ENCODE data around the gene WBP2NL. TPM values are rescaled to one million over a fixed set of nuclear protein-coding genes. Genes with fewer than 3 reads are reported as not detected.
"Not testable (repeated sequence)": the region's sequence is repeated elsewhere in the genome, so short reads cannot be mapped to it uniquely, and the experiment has no call there.

Gene WBP2NL
- polyA plus RNA-seq, 3 donors, result 2.8 to 7.7 (median 7.7) TPM

DNA sequence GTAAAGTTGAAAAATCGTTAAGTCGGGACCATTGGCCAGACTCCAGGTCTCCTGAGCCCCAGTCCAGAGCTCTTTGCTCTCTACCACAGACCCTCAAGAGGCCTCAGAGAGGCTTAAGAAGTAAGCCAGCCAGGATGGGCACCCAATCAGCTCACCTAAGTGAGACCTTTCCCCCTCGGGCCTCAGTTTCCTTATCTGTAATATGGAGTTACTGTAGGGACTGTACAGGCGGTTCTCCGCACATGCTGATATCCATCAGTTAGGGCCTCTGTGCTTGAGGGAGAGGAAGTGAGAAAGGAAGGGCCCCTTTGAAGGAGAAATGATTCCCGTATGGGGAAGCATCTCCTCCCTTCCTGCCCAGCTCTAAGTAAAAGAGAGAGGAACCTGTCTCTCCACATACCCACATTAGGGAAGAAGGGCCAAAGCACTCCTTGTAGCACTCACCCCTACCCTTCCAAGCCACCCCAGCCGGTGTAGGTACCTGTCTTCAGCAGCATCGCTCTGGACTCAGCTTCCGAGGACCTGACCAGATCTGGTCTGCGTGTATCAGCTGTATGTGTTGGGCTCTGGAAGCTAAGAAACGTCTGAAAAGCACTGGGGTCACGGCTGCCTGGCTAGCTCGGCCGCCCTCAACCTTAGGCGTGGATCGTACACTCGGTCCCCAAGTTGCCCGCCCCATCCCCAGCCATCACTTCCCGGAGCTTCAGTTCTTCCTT lies 71.4 kb downstream of the WBP2NL start:
- DNase-seq, result no peak

DNA sequence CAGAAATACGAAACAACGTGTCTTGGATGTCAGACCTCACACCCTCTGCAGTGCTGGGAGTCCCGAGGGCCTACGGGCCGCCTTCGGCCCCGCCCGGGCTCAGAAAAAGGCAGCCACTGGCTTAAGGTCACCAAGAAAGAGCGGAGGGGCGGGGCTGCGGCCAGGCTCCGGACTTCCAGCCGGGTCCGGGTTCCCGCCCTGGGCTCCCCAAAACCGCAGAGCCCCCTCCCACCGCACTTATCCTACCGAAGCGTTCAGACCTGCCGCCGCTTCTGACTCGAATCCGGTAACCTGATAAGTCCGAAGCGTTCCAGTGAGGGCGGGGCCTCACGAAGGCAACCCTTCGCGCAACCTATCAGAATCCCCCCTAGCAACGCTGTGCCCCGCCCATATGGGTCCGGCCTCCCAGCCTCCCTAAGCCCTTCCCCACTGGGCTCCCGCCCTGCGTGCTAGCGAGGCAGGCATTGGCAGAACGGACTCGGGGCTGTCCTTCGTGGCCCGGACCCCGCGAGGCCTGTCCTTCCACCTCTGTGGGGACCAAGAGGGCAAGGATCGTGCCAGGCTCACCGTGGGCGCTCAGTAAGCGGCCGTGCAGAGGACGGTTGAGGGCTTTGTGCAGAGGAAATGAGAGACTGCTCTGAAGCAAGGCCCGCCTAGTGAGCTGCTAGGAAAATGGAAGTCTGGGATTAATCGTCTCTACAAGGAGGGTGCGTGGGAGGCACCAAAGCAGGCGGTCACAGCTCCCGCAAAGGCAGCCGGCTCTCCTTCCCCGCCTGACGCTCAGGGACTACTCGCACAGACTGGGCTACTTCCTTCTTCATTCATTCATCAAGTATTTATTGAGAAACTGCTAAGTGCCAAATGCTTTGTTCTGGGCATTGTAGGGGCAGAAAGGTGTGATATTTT lies 72.2 kb downstream of the WBP2NL start, which contains the start of gene NAGA:
NAGA (minus strand) TSS at position 296 of the 906 bp plus-strand sequence. CDS start 515 bp downstream, outside the sequence.
- peak; percentile 95 for DNase-seq

DNA sequence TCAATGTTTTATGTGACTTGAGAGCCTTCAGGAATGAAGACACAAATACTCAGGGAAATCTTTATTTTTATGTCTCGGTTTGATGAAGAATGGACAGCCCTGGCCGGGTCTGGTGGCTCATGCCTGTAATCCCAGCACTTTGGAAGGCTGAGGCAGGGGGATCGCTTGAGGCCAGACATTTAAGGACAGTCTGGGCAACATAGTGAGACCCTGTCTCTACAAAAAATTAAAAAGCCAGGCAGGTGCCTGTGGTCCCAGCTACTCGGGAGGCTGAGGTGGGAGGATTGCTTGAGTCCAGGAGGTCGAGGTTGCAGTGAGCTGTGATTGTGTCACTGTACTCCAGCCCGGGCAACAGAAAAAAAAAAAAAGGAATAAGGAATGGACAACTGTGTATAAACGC lies 72.9 kb downstream of the WBP2NL start:
- not testable (repeated sequence) for DNase-seq

DNA sequence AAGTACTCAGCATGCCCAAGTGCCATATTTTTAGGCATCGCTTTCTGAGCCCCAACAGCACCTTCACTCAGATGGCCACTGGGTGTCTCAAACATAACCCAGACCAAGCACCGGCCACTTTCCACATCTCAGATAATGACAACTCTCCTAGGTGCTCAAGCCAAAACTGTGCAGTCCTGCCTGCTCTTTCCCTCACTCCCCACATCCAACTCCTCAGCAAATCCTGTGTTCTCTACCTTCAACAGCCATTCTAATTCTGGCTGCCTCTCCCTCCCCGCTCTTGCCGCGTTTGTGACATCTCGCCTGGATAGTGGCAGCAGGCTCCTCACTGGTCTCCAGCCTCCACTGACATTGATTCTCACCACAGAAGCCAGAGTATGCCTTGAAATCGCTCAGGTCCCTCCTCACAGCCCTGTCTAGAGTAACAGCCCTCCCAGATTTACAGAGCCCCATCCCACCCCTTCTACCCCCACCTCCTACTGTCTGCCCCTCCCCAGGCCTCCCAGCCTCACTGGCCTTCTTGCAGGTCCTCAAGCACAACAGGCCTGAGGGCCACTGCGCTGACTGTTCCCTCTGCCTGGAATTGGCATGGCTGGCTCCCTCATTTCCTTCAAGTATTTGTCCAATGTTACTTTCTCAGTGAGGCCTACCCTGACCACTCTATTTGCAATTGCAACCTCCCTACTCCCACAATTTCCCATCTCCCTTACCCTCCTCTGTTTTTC lies 74.2 kb downstream of the WBP2NL start:
- DNase-seq, result no peak

DNA sequence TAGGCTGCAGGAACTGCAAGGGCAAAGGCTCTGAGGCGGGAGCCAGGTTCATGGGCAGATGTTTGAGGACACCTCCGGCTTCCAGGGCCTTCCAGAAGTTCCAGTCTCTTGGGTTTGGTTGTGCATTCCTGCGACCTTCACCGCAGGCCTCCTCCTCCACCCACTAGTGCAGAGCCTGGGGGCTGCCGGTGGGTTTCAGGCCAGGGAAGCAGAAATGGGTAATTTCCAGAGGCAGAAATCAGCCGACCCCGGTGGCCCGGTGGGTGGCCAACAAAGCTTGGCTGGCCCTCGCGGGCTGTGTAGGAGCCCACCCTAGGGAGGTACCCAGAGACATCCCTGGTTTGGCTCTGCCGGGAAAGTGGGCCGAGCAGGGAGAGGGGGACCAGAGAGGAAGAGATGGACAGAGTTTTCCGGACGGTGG lies 75.0 kb downstream of the WBP2NL start:
- DNase-seq, result no peak

DNA sequence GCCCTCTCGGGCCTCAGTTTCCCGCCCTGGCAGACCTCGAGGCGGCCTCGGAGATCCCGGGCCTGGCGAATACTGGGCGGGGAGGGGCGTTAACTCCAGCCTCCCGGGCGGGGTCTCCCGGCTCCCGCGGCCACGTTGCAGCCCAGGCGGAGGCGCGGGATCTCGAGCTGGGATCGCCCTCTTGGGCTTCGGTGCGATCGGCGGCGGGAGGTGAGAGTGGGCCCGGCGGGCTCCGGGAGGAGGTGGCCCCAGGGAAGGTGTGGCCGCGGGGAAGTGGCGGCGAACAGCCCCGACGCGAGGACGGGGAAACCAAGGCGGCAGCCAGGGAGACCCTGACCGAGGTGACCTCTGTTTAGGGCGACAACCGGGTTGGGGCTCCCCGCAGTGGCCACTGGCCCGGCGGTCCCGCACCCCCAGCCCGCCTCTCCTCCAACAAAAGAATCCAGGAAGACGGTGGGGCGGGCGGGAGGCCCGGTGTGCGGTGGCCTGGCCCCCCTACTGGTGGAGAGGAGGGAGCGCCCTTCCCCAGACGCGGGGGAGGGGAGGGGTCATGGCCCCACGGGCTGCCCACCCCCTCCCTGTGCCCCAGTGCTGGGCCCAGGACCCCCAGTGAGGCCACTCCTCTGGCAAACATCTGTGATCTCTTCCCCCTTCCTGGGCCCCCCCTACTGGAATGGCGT lies 75.7 kb downstream of the WBP2NL start, which contains the start of gene PHETA2:
PHETA2 (plus strand) TSS at position 117 of the 680 bp plus-strand sequence. CDS start 3,046 bp downstream, outside the sequence.
- peak; percentile 40 for DNase-seq

DNA sequence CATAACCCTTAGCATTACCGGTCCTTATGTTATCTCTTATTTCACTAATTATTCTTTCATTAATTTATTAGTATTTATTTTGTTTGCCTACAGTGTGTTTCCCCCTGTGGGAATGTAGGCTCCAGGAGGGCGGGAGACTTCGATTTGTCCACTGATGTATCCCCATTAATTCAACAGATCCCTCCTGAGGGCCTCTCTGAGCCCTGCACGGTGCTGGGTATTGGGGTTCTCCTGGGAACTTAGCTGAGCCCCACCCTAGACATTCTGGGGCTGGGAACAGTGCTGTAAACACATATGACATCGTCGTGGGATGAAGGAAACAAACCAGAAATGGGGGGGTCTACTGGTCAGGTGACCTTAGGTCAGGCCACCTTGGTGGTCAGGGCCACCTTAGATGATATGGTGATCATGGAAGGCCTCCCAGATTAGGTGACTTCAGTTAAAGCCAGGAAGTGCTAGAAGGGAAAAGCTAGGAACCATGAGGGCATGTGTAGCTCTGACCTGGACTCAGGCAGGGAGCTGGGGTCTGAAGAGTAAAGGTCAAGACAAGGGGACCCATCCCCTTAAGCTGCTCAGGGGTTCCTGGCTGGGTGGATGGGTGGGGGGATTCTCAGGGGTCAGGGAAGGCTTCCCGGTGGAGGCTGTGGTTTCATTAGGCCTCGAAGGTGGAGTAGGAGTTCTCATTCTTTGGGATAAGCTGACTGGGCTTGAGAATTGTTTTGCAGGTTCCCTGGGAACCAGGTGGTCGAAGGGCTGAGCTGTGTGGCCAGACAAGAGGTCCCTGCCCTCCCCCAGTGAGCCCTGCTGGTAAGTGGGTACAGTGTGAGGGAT lies 76.5 kb downstream of the WBP2NL start:
- no peak for DNase-seq

DNA sequence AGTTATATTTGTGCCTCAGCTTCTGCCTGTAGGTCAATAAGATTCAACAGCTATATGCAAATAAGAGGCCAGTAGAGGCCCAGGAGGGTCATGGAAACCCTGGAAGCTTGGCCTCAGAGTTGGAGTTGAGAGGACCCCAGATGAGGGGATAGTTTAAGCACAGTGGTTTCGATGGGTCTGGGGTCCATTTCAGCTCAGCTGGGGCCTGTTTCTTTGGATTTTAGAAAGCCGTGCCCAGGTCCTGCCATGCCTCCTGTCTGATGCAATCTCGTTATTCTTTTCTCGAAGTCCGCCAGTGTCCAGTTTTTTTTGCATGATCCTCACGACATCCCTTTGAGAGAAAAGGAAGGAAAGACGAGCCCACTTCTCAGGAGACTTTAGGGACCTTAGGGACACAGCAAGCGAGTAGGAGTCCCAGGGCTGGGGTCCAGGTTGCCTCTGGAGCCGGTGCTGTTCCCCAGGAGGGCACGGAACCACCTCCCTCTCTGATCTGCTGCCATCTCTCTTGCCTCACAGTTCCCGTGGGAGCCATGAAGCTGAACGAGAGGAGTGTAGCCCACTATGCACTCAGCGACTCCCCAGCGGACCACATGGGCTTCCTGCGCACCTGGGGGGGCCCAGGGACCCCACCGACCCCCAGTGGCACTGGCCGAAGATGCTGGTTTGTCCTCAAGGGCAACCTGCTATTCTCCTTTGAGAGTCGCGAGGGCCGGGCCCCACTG lies 78.3 kb downstream of the WBP2NL start:
- DNase-seq, result no peak

DNA sequence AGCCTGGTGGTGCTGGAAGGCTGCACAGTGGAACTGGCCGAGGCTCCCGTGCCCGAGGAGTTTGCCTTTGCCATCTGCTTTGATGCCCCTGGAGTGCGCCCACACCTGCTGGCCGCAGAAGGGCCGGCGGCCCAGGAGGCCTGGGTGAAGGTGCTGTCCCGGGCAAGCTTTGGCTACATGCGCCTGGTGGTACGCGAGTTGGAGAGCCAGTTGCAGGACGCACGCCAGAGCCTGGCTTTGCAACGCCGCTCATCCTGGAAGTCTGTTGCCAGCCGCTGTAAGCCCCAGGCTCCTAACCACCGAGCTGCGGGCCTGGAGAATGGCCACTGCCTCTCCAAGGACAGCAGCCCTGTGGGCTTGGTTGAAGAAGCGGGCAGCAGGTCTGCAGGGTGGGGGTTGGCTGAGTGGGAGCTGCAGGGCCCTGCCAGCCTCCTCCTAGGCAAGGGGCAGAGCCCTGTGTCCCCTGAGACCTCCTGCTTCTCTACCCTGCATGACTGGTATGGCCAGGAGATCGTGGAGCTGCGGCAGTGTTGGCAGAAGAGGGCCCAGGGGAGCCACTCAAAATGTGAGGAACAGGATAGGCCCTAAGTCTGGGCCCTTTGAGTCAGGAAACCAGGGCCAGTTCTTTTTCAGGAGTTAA lies 79.0 kb downstream of the WBP2NL start:
- DNase-seq, result no peak

Other genes starting within 250 kb of the WBP2NL start
- 10 to 100 TPM in 2 of 3 donors, 1 to 10 TPM in 1; 7.9 to 12.2 (median 11.1) TPM for gene CCDC134, start 198.1 kb upstream of the WBP2NL start, polyA plus RNA-seq (ENCODE audit: insufficient read length in 3 of 3)
- gene SREBF2, start 165.7 kb upstream of the WBP2NL start, polyA plus RNA-seq (ENCODE audit: insufficient read length in 3 of 3), result 100 to 1,000 TPM; 100 to 116 (median 109) TPM
- gene SHISA8, start 83.7 kb upstream of the WBP2NL start, polyA plus RNA-seq (ENCODE audit: insufficient read length in 3 of 3), result 1 to 10 TPM in 2 of 3 donors, under 1 TPM in 1; 0.43 to 1.6 (median 1.4) TPM
- gene TNFRSF13C, start 72.0 kb upstream of the WBP2NL start, polyA plus RNA-seq (ENCODE audit: insufficient read length in 3 of 3), result 1 to 10 TPM; 1.4 to 3.9 (median 2.7) TPM
- 10 to 100 TPM; 13.8 to 18.5 (median 18.2) TPM for gene CENPM, start 51.6 kb upstream of the WBP2NL start, polyA plus RNA-seq (ENCODE audit: insufficient read length in 3 of 3)
- gene SEPTIN3, start 29.3 kb upstream of the WBP2NL start, polyA plus RNA-seq (ENCODE audit: insufficient read length in 3 of 3), result 1 to 10 TPM; 5.0 to 8.0 (median 7.5) TPM
- gene NAGA, start 72.0 kb downstream of the WBP2NL start, polyA plus RNA-seq (ENCODE audit: insufficient read length in 3 of 3), result 10 to 100 TPM; 26.2 to 28.8 (median 27.1) TPM
- gene PHETA2, start 75.5 kb downstream of the WBP2NL start, polyA plus RNA-seq (ENCODE audit: insufficient read length in 3 of 3), result 10 to 100 TPM in 2 of 3 donors, 1 to 10 TPM in 1; 8.8 to 14.0 (median 12.3) TPM
- gene SMDT1, start 80.9 kb downstream of the WBP2NL start, polyA plus RNA-seq (ENCODE audit: insufficient read length in 3 of 3), result 100 to 1,000 TPM in 2 of 3 donors, 10 to 100 TPM in 1; 83.4 to 108 (median 102) TPM
- 100 to 1,000 TPM; 102 to 118 (median 103) TPM for gene NDUFA6, start 92.0 kb downstream of the WBP2NL start, polyA plus RNA-seq (ENCODE audit: insufficient read length in 3 of 3)
- gene CYP2D6, start 132.0 kb downstream of the WBP2NL start, polyA plus RNA-seq (ENCODE audit: insufficient read length in 3 of 3), result 1 to 10 TPM; 3.3 to 8.5 (median 7.2) TPM